WTC11 (cell line): ENCODE results near the gene ANO9.

ENCODE experiments used
- CREB1 ChIP-seq: sonication (generic); formaldehyde crosslinking; IDR thresholded peaks from 2 replicates; pipeline ENCODE4 v1.8.0; 2023; ENCODE audit warnings: mild to moderate bottlenecking, missing genetic modification reagents
- ESRRA ChIP-seq: sonication (generic); formaldehyde crosslinking; IDR thresholded peaks from 2 replicates; pipeline ENCODE4 v1.8.1; 2022; ENCODE audit warnings: mild to moderate bottlenecking, missing genetic modification reagents, borderline replicate concordance
- IRF2 ChIP-seq: sonication (generic); formaldehyde crosslinking; IDR thresholded peaks from 2 replicates; pipeline ENCODE4 v1.8.0; 2022; ENCODE audit warnings: low read depth, missing genetic modification reagents, borderline replicate concordance
- NFE2L1 ChIP-seq: sonication (generic); formaldehyde crosslinking; IDR thresholded peaks from 2 replicates; pipeline ENCODE4 v1.8.1; 2023; ENCODE audit warnings: missing genetic modification reagents
- OVOL2 ChIP-seq: fragments of 250-450 bp; sonication (Bioruptor Pico); IDR thresholded peaks from 2 replicates; pipeline ENCODE4 v1.9.0; 2021; ENCODE audit warnings: mild to moderate bottlenecking, borderline replicate concordance
- TF ChIP-seq, protein P1 (sequence below): fragments of 200-600 bp; IDR thresholded peaks from 2 replicates; pipeline ENCODE4 v1.8.0; 2022; ENCODE audit warnings: antibody characterized with exemption
- TF ChIP-seq, protein P2 (sequence below): sonication (generic); formaldehyde crosslinking; IDR thresholded peaks from 2 replicates; pipeline ENCODE4 v1.8.0; 2022; ENCODE audit warnings: mild to moderate bottlenecking, missing genetic modification reagents
- TF ChIP-seq, protein P3 (sequence below): fragments of 250-450 bp; sonication (Bioruptor Pico); IDR thresholded peaks from 2 replicates; pipeline ENCODE4 v2.1.2; 2022; ENCODE audit warnings: mild to moderate bottlenecking, moderate library complexity
- TF ChIP-seq, protein P4 (sequence below): sonication (generic); formaldehyde crosslinking; conservative IDR thresholded peaks from 2 replicates; pipeline ENCODE4 v1.8.1; 2022; ENCODE audit warnings: mild to moderate bottlenecking, missing genetic modification reagents
- TF ChIP-seq, protein P5 (sequence below): sonication (generic); formaldehyde crosslinking; IDR thresholded peaks from 2 replicates; pipeline ENCODE4 v1.8.1; 2023; ENCODE audit warnings: mild to moderate bottlenecking, missing genetic modification reagents, moderate library complexity

DNA sequence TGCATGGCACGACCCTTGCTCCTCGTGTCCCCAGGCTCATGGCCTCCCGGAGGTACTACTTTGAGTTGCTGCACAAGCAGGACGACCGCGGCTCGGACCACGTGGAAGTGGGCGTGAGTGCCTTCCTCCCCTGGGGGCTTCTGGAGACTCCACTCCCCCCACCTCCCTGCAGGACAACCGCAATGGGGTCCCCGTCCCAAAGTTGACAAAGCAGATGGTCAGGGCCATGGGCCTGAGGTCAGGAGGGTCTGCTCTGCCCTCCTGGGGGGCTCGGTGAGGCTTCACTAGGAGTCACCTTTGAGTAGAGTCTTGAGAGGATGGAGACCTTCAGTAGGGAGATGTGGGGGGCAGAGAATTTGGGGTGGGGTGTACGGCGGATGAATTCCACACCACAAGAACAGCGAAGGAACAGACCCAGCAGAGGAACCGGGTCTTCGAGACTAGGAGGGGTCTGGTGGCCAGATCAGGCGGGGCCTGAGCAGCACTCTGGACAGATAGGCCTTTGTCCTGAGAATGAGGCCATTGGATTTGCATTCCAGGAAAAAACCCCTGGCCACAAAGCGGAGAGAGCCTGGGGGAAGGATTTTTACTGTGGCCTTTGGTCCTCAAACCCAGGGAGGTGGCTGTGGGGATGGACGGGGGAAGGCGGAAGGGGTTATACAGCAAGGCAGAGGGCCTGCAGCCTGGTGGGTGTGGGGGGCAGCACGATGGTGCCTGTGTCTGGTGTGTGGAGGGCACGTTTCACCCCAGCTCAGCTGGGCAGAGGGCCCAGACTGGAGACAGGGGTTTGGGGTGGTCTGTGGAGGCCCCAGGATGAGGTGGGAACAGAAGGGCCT lies 67.9 kb downstream of the ANO9 start:
- TF ChIP-seq CREB1: no peak
- TF ChIP-seq, protein P1, sequence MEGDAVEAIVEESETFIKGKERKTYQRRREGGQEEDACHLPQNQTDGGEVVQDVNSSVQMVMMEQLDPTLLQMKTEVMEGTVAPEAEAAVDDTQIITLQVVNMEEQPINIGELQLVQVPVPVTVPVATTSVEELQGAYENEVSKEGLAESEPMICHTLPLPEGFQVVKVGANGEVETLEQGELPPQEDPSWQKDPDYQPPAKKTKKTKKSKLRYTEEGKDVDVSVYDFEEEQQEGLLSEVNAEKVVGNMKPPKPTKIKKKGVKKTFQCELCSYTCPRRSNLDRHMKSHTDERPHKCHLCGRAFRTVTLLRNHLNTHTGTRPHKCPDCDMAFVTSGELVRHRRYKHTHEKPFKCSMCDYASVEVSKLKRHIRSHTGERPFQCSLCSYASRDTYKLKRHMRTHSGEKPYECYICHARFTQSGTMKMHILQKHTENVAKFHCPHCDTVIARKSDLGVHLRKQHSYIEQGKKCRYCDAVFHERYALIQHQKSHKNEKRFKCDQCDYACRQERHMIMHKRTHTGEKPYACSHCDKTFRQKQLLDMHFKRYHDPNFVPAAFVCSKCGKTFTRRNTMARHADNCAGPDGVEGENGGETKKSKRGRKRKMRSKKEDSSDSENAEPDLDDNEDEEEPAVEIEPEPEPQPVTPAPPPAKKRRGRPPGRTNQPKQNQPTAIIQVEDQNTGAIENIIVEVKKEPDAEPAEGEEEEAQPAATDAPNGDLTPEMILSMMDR: no peak
- TF ChIP-seq, protein P2, sequence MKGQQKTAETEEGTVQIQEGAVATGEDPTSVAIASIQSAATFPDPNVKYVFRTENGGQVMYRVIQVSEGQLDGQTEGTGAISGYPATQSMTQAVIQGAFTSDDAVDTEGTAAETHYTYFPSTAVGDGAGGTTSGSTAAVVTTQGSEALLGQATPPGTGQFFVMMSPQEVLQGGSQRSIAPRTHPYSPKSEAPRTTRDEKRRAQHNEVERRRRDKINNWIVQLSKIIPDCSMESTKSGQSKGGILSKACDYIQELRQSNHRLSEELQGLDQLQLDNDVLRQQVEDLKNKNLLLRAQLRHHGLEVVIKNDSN (CRISPR knock-in tag): no peak
- no peak for TF ChIP-seq OVOL2 (CRISPR knock-in tag)
- TF ChIP-seq, protein P3, sequence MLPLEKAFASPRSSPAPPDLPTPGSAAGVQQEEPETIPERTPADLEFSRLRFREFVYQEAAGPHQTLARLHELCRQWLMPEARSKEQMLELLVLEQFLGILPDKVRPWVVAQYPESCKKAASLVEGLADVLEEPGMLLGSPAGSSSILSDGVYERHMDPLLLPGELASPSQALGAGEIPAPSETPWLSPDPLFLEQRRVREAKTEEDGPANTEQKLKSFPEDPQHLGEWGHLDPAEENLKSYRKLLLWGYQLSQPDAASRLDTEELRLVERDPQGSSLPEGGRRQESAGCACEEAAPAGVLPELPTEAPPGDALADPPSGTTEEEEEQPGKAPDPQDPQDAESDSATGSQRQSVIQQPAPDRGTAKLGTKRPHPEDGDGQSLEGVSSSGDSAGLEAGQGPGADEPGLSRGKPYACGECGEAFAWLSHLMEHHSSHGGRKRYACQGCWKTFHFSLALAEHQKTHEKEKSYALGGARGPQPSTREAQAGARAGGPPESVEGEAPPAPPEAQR (CRISPR knock-in tag): no peak
- no peak for TF ChIP-seq ESRRA (CRISPR knock-in tag)
- TF ChIP-seq, protein P4, sequence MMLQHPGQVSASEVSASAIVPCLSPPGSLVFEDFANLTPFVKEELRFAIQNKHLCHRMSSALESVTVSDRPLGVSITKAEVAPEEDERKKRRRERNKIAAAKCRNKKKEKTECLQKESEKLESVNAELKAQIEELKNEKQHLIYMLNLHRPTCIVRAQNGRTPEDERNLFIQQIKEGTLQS: no peak
- TF ChIP-seq NFE2L1: no peak
- TF ChIP-seq, protein P5, sequence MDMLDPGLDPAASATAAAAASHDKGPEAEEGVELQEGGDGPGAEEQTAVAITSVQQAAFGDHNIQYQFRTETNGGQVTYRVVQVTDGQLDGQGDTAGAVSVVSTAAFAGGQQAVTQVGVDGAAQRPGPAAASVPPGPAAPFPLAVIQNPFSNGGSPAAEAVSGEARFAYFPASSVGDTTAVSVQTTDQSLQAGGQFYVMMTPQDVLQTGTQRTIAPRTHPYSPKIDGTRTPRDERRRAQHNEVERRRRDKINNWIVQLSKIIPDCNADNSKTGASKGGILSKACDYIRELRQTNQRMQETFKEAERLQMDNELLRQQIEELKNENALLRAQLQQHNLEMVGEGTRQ (CRISPR knock-in tag): no peak
- no peak for TF ChIP-seq IRF2 (CRISPR knock-in tag)
